Hair follicular keratinocyte (primary cell): ENCODE data around the gene HOXC10. TPM values are rescaled to one million over a fixed set of nuclear protein-coding genes. Genes with fewer than 3 reads are reported as not detected.

Source experiments
- total RNA-seq: library from RNA; depleted of rRNA; stranded (reverse); fragments of >200 nt; gene quantifications from 2 replicates; pipeline ENCODE4 v1.2.3, GENCODE V29; 2015

Gene HOXC10
- total RNA-seq, result 11.3 and 11.4 TPM in 2 replicates

DNA sequence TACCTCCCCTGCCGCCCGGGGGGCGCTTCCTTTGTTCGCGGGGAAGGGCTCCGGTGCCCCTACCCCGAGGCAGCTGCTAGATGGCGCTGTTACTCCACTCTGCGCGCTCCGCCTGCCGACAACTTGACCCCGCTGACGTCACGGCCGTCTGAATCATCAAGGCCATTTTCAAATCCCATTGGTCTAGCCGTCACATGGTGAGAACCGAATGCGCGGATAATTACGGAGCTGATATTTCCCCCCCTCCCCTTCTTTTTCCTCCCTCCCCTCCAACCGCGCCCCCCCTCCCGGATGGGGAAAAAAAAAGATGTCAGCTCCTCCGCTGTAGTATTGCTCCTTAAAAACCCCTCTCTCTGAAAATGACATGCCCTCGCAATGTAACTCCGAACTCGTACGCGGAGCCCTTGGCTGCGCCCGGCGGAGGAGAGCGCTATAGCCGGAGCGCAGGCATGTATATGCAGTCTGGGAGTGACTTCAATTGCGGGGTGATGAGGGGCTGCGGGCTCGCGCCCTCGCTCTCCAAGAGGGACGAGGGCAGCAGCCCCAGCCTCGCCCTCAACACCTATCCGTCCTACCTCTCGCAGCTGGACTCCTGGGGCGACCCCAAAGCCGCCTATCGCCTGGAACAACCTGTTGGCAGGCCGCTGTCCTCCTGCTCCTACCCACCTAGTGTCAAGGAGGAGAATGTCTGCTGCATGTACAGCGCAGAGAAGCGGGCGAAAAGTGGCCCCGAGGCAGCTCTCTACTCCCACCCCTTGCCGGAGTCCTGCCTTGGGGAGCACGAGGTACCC, at the start of gene HOXC10:
HOXC10 (plus strand) TSS at position 246 of the 791 bp plus-strand sequence; CDS start at position 360, 114 bp downstream.

DNA sequence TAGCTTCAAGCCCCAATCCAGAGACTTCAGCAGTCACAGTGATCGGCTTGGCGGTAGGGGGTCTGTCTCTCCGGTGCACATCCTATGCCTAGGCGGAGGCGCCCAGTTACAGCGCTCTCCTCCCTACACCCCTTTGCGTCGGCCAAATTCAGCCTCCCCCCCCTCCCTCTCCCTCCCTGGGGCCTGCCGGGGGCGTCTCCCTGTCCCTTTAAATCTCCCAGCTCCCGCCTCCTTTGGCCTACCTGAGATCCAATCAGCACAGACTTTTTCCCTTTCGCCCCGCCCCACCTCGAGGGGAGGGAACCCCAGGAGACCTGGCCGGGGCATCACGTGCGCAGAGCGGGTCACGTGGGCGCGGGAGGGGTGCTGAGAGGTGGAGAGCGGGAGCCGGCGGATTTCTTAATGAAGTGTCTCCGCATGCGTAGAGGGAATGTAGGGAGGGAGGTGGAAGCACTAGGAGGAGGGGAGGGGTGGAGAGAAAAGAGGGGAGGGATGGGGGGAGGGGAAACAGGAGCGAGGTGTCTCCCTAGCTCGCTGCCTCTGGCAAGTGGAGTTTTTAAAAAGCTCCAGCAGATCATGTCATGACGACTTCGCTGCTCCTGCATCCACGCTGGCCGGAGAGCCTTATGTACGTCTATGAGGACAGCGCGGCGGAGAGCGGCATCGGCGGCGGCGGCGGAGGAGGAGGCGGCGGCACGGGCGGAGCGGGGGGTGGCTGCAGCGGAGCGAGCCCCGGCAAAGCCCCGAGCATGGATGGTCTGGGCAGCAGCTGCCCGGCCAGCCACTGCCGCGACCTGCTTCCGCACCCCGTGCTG, 46.4 kb upstream of the HOXC10 start, which contains the start of gene HOXC13:
HOXC13 (plus strand) TSS at position 506 of the 815 bp plus-strand sequence; CDS start at position 582, 76 bp downstream.

DNA sequence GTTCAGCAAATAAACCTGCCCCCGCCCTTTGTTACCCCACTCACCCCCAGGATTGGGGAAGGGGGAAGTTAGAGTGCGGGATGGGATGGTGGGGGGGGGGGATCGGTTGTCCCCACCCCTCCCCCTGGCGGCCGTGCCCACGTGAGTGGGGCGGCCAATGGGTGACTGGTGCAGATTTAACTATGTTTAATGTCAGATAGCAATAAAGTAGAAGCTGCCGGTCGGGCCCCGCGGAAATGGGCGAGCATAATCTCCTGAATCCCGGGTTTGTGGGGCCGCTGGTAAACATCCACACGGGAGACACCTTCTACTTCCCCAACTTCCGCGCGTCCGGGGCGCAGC, 30.3 kb upstream of the HOXC10 start, which contains the start of gene HOXC12:
HOXC12 (plus strand) TSS at position 210 of the 342 bp plus-strand sequence; CDS start at position 237, 27 bp downstream.

DNA sequence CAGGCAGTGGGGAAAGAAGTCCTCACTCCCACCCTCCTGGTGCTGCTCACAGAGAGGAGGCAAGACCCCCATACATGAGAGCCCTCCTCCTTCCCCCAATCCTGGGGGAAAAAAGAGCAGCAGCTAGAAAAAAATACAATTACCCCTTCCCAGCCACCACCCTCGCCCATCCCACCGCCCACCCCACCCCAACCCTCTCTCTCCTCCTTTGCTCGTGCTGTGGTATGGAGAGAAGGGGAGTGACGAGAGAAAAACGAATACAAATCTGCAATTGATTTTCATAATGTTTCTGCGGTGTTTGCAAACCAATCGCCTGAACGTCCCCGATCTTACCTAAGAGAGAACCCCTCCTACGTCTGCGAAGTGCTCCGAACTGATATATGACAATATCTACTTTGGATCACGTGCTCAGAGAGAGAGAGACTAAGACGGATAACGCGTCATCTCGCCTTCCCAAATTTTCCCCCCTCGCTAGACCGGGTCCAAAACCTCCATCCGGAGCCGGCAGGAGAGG, 12.2 kb upstream of the HOXC10 start, which contains the start of gene HOXC11:
HOXC11 (plus strand) TSS at position 405 of the 514 bp plus-strand sequence. CDS start 116 bp downstream, outside the sequence.

DNA sequence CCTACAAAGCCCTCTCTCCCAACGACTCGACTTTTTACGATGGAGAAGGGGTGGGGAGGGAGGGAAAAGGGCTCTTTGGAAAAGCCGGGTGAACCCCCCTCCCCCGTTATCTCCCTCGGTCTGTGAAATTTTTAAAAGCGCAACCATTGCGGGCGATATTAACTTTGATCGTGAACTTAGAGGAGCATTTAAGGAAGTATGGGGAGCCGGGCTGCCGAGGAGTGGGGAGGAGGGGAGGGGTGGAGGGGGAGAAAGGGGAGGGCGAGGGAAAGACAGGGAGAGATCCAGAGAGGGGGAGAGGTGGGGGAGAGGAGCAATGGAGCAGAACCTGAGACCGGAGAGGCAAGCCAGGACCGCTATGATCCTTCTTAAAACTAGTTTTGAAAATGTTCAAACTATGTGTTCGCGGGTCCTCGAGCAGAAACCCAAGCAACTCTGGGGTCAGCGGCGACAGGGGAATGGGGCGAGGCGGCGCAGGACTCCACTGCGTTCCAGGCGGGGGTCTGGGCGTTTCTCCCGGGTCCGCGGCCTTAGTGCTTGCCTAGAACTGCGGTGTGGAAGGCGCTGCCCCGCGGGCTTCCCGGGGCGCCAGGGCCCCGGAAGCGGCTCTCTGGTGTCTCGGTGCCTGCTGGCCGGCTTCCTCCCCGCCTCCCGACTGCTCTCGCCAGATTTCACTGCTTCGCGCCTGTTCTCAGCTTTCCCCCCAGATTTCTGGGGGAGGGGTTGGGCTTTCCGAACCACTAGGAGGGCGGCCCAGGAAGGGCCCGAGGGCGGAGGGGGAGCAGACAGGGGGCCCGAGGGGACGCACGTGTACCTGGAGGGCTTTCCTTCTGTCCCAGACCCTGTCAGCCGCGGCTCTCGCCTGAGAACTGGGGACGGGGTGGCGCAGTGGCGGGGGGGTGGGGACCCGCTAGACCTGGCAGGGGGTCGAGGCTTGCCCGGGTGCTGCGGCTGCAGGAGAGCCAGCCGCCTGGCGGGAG, 10.6 kb upstream of the HOXC10 start, which contains the start of gene HOTAIR:
HOTAIR (minus strand) TSS at position 871 of the 980 bp plus-strand sequence.

DNA sequence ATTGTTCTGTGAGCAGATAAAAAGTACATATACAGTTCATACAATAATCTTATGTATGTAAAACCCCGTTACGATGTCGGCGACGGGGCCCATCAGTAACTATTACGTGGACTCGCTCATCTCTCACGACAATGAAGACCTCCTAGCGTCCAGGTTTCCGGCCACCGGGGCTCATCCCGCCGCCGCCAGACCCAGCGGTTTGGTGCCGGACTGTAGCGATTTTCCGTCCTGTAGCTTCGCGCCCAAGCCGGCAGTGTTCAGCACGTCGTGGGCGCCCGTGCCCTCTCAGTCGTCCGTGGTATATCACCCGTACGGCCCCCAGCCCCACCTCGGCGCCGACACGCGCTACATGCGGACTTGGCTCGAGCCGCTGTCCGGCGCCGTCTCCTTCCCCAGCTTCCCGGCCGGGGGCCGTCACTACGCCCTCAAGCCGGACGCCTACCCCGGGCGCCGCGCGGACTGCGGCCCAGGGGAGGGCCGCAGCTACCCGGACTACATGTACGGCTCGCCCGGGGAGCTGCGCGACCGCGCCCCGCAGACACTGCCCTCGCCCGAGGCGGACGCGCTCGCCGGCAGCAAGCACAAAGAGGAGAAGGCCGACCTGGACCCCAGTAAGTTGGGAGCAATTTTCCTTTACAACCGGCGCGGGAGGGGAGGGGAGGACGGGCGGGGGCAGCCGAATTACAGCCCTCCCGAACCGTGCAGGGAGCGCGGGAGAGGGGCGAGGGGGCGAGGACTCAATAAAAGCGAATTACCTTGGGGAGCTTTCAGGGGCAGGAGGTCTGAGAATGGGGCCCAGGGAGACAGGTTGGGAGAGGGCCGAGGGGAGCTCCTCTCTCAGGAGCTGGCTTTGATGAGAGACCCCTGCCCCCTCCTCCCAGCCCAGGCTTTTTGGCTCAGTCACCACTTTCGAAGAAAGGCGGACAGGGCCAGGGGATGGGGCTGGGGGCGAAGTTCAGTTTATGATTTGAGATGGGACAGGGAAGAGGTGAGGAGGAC, 15.5 kb downstream of the HOXC10 start, which contains the start of gene HOXC9:
HOXC9 (plus strand) TSS at position 46 of the 999 bp plus-strand sequence; CDS start at position 74, 28 bp downstream.

DNA sequence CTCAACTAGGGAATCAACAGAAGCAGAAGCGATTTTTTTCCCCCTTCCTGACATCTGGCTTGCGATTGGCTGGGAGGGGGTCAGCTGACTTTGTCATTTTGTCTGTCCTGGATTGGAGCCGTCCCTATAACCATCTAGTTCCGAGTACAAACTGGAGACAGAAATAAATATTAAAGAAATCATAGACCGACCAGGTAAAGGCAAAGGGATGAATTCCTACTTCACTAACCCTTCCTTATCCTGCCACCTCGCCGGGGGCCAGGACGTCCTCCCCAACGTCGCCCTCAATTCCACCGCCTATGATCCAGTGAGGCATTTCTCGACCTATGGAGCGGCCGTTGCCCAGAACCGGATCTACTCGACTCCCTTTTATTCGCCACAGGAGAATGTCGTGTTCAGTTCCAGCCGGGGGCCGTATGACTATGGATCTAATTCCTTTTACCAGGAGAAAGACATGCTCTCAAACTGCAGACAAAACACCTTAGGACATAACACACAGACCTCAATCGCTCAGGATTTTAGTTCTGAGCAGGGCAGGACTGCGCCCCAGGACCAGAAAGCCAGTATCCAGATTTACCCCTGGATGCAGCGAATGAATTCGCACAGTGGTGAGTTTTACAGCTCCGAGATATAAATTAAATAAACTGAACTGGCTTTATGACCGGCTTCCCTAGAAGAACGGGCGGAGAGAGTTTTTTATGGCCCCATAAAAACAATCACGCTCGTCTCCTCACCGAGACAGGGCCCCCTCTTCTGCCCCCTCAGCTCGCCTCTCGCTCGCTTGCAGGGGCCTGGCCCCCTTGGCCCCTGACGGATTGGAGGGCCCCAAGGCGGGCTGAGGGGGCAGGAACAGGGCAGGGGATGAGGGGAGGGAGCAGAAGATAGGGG, 43.6 kb downstream of the HOXC10 start, which contains the start of gene HOXC6:
HOXC6 (plus strand) TSS at position 127 of the 888 bp plus-strand sequence; CDS start at position 209, 82 bp downstream.

DNA sequence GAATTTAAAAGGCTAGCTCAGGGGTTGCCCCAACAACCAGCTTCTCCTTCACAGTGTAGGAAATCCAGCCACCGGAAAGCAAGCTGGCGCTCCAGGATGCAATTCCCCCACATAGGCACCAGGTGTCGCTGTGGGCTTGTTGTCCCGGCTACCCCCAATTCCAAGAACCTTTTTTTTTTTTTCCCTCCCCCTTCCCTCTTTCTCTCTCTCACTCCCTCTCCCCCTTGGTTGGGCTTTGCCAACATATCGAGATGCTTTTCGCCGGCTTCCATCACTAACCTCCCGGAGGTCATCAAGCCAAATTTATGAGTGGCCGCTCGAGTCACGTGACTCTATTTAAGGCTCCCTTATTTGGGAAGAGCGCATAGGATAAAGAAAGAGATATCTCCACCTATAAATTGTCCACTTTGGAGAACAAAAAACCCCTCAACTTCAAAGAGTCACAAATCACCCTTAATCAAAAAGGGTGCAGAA, 47.7 kb downstream of the HOXC10 start, which contains the start of gene HOXC5:
HOXC5 (plus strand) TSS at position 424 of the 474 bp plus-strand sequence. CDS start 73 bp downstream, outside the sequence.

Other genes with a start within 250 kb of the HOXC10 start
- not detected in 2 replicates for gene CISTR, start 233.2 kb upstream of the HOXC10 start, total RNA-seq
- gene HOXC13, start 46.3 kb upstream of the HOXC10 start, total RNA-seq, result 5.5 and 6.0 TPM in 2 replicates
- 0.31 and 0.80 TPM in 2 replicates for gene HOXC12, start 30.2 kb upstream of the HOXC10 start, total RNA-seq
- gene HOXC11, start 12.0 kb upstream of the HOXC10 start, total RNA-seq, result 2.8 and 3.1 TPM in 2 replicates
- 0.39 and 4.4 TPM in 2 replicates for gene HOTAIR, start 10.2 kb upstream of the HOXC10 start, total RNA-seq
- 3.5 and 5.2 TPM in 2 replicates for gene HOXC9, start 15.0 kb downstream of the HOXC10 start, total RNA-seq
- 1.3 and 2.3 TPM in 2 replicates for gene HOXC8, start 23.8 kb downstream of the HOXC10 start, total RNA-seq
- 0.72 and 0.78 TPM in 2 replicates for gene HOXC6, start 43.3 kb downstream of the HOXC10 start, total RNA-seq
- 1.6 and 3.1 TPM in 2 replicates for gene HOXC5, start 47.9 kb downstream of the HOXC10 start, total RNA-seq
- gene HOXC4, start 68.7 kb downstream of the HOXC10 start, total RNA-seq, result 4.1 and 4.4 TPM in 2 replicates
- 69.3 and 72.3 TPM in 2 replicates for gene SMUG1, start 203.8 kb downstream of the HOXC10 start, total RNA-seq